GM10266 (cell line): ENCODE measurements around the gene GNAI1.

ENCODE experiments used
- DNase-seq: peaks from one replicate; pipeline ENCODE4 v3.0.0; 2012; ENCODE audit errors: extremely low spot score
- TF ChIP-seq, protein P1 (sequence below): IDR thresholded peaks from 2 replicates; pipeline ENCODE4 v1.5.1; 2012; ENCODE audit warnings: mild to moderate bottlenecking, low read depth; ENCODE audit not compliant: control insufficient read depth, insufficient read depth; ENCODE audit errors: missing control alignments

Gene GNAI1

DNA sequence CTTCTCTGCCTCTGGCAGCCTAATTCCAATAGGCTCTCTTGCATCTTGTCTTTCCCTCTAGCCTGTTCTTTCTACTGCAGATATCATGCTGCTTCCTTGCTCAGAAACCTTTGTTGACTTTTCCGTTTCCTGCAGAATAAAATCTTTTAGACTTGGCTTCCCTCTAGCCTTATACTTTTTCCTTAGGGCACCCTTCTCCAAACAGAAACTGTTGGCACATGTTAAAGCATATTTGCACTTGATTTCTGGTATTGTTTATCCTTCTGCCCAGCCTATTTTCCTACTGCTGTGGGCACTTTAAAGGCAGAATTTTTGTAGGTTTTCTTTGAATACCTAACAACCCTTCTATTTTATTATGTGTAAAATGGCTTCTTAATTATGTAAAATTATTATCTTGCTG, 4.6 kb downstream of the GNAI1 start:
- no peak for DNase-seq
- TF ChIP-seq, protein P1, sequence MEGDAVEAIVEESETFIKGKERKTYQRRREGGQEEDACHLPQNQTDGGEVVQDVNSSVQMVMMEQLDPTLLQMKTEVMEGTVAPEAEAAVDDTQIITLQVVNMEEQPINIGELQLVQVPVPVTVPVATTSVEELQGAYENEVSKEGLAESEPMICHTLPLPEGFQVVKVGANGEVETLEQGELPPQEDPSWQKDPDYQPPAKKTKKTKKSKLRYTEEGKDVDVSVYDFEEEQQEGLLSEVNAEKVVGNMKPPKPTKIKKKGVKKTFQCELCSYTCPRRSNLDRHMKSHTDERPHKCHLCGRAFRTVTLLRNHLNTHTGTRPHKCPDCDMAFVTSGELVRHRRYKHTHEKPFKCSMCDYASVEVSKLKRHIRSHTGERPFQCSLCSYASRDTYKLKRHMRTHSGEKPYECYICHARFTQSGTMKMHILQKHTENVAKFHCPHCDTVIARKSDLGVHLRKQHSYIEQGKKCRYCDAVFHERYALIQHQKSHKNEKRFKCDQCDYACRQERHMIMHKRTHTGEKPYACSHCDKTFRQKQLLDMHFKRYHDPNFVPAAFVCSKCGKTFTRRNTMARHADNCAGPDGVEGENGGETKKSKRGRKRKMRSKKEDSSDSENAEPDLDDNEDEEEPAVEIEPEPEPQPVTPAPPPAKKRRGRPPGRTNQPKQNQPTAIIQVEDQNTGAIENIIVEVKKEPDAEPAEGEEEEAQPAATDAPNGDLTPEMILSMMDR: no peak

DNA sequence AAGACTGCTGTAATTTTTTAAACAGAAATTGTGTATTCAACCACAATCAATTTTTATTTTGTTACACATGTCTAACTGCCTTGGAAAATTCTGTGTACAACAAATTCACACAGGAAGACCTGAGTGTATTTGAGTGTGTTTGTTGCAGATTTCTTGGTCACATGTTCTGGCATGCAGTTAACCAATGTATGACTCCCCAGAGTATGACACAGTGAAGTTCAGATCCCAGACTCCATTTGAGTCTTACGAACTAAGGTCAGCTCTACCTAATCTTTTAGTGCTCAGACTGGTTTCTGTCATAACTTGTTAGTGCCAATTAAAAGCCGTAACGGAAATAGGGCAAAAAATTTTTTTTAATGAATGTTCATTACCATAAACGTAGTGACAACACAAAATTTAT, 5.8 kb downstream of the GNAI1 start:
- TF ChIP-seq, protein P1: no peak
- no peak for DNase-seq

DNA sequence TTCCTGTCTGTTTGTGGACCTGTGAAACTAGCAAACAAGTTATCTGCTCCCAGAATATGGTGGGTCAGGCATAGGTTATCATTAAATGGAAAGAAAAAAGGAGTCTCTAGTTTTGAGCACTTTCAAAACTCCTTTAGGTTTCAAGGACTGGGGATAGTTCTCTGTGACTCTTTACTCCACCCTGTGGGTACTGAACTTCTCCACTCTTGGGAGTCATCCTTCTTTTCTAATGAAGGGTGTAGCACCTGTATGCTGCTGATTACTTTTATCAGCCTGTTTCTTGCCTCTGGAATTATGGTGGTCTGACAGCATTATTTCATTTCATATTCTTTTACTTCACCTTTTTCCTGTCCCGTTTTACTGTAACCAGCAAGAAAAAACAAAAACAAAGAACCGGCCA, 6.7 kb downstream of the GNAI1 start:
- no peak for DNase-seq
- TF ChIP-seq, protein P1: no peak

DNA sequence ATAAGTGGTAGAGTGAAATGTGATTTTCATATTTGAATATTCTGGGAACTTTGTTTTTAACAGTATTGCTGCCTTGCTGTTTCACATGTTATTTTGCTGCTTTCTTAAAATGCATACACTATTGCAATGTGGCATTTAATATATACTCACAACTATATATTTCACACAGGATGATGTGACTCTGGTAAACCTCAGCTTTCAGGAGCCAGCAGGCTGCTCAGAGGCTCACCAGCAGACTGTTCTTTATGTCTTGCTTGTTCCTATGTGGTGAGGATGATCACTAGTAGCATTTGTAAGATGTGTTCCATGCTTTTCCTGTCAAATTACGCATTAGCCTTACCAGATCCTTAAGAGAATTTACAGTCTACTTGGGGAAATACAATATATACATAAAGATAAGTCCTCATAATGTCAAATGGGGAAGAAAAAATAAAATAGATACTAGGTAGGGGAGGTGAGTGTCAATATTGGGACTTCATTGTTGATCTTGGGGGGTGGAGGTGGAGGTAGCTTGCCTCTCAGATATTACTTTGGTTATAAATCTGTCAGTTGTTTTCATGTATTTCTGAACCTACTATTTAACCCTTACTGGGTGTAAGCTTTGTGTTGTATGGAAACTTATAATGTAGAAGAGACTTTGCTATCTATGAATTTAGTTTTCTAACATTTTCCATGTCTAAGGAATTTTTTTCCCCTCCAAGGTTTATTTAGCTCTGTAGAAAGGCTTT, 8.4 kb downstream of the GNAI1 start:
- TF ChIP-seq, protein P1: no peak

DNA sequence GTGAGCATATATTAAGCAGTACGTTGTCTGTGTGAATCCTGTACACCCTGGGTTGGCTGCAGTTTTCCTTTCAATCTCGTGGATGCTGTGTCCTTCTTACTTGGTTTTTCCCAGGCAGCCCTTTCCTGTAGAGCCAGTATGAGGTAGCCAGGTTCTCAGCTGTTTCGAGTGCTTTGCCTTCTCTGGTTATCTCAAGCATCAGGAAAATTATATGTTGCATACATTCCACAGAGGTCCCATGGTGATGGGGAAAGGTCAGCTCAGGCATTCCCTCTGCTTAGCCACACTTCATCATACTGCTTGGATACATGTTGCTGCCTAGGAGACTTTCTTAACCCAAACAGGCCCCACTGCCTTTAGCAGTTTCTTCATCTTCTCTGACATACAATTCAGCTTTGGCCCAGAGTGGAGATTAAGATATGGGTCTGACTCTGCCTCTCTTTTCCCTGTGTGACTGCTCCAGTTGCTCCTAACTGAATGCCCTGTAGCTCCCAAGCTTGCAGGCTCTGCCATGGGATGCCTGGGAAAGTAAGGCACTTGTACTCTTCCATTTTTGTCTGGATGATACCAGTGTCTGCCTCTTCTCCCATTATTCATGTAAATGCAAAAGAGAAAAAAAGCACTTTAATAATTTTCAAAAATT, 11.3 kb downstream of the GNAI1 start:
- DNase-seq: no peak
- TF ChIP-seq, protein P1: no peak

More for the DNA sequence above, 8.4 kb downstream of the GNAI1 start:
- DNase-seq: no peak

- TF ChIP-seq, protein P1: no peak
- no peak for DNase-seq
Observed at GRCh38 chr7:80146545-80147182, 12.0 kb downstream of the GNAI1 start.

GRCh38 chr7:80147543-80148391, 13.1 kb downstream of the GNAI1 start:
- DNase-seq: no peak
- TF ChIP-seq, protein P1: no peak
